ENCODE data around the gene GPR155. TPM values are rescaled to one million over a fixed set of nuclear protein-coding genes. Genes with fewer than 3 reads are reported as not detected.
"Not testable (repeated sequence)": the region's sequence is repeated elsewhere in the genome, so short reads cannot be mapped to it uniquely, and the experiment has no call there.

Gene GPR155
- total RNA-seq, 1 experiment from 2014 or later: 0.42 TPM

- Histone ChIP-seq H3K36me3 (replicated peaks; ENCODE audit: control insufficient read depth, insufficient read depth, low read length) (no peaks in the 10 kb centered on the region; the same call in 1 of the 2 replicates), H3K4me3 (ENCODE audit: insufficient read depth, low read depth, low read length) (no peak overlapping the region), H3K27me3 (ENCODE audit: control insufficient read depth, insufficient read depth, low read length) (no peaks in the 10 kb centered on the region)
- DNase-seq: no peak
These were observed 50.5 kb downstream of the GPR155 start for GRCh38 chr2:174436351-174436750.

GRCh38 chr2:174431902-174432301, 54.9 kb downstream of the GPR155 start:
- no peaks in the 10 kb centered on the region; the same call in 1 of the 2 replicates for H3K36me3 ChIP-seq (replicated peaks; ENCODE audit: control insufficient read depth, insufficient read depth, low read length)
- no peak for DNase-seq
- H3K4me3 ChIP-seq (ENCODE audit: insufficient read depth, low read depth, low read length): no peak overlapping the region
- H3K27me3 ChIP-seq (ENCODE audit: control insufficient read depth, insufficient read depth, low read length): no peaks in the 10 kb centered on the region

GRCh38 chr2:174430066-174430465, 56.8 kb downstream of the GPR155 start:
- Histone ChIP-seq H3K36me3 (replicated peaks; ENCODE audit: control insufficient read depth, insufficient read depth, low read length) (no peaks in the 10 kb centered on the region; the same call in 1 of the 2 replicates), H3K27me3 (ENCODE audit: control insufficient read depth, insufficient read depth, low read length) (no peaks in the 10 kb centered on the region), H3K4me3 (ENCODE audit: insufficient read depth, low read depth, low read length) (no peak overlapping the region)
- no peak for DNase-seq

- H3K27me3 ChIP-seq (ENCODE audit: control insufficient read depth, insufficient read depth, low read length): no peaks in the 10 kb centered on the region
- H3K4me3 ChIP-seq (ENCODE audit: insufficient read depth, low read depth, low read length): no peak overlapping the region
- no peak for DNase-seq
- no peaks in the 10 kb centered on the region for H3K36me3 ChIP-seq (replicated peaks; ENCODE audit: control insufficient read depth, insufficient read depth, low read length)
These were observed 58.6 kb downstream of the GPR155 start for GRCh38 chr2:174428214-174428613.

- no peaks in the 10 kb centered on the region for H3K36me3 ChIP-seq (replicated peaks; ENCODE audit: control insufficient read depth, insufficient read depth, low read length)
- H3K27me3 ChIP-seq (ENCODE audit: control insufficient read depth, insufficient read depth, low read length): no peaks in the 10 kb centered on the region
- no peak for DNase-seq
- no peak overlapping the region for H3K4me3 ChIP-seq (ENCODE audit: insufficient read depth, low read depth, low read length)
These were observed 74.6 kb downstream of the GPR155 start for GRCh38 chr2:174412256-174412655.

- H3K27me3 ChIP-seq (ENCODE audit: control insufficient read depth, insufficient read depth, low read length); H3K36me3 ChIP-seq (replicated peaks; ENCODE audit: control insufficient read depth, insufficient read depth, low read length); DNase-seq: not testable (repeated sequence)
- H3K4me3 ChIP-seq (ENCODE audit: insufficient read depth, low read depth, low read length): peak overlapping the region; percentile 28
These were observed 76.8 kb downstream of the GPR155 start for GRCh38 chr2:174410039-174410438.

- Histone ChIP-seq H3K4me3 (ENCODE audit: insufficient read depth, low read depth, low read length) (no peak overlapping the region), H3K27me3 (ENCODE audit: control insufficient read depth, insufficient read depth, low read length) (no peaks in the 10 kb centered on the region), H3K36me3 (replicated peaks; ENCODE audit: control insufficient read depth, insufficient read depth, low read length) (no peaks in the 10 kb centered on the region)
- no peak for DNase-seq
These were observed 83.2 kb downstream of the GPR155 start for GRCh38 chr2:174403628-174404027.

- H3K27me3 ChIP-seq (ENCODE audit: control insufficient read depth, insufficient read depth, low read length): no peaks in the 10 kb centered on the region
- DNase-seq: no peak
- no peaks in the 10 kb centered on the region for H3K36me3 ChIP-seq (replicated peaks; ENCODE audit: control insufficient read depth, insufficient read depth, low read length)
- no peak overlapping the region for H3K4me3 ChIP-seq (ENCODE audit: insufficient read depth, low read depth, low read length)
These were observed 86.0 kb downstream of the GPR155 start for GRCh38 chr2:174400853-174401252.

- Histone ChIP-seq H3K36me3 (replicated peaks; ENCODE audit: control insufficient read depth, insufficient read depth, low read length) (no peaks in the 10 kb centered on the region), H3K27me3 (ENCODE audit: control insufficient read depth, insufficient read depth, low read length) (no peaks in the 10 kb centered on the region), H3K4me3 (ENCODE audit: insufficient read depth, low read depth, low read length) (no peak overlapping the region)
- DNase-seq: no peak
These were observed 87.7 kb downstream of the GPR155 start for GRCh38 chr2:174399171-174399570.

GRCh38 chr2:174397773-174398172, 89.1 kb downstream of the GPR155 start:
- Histone ChIP-seq H3K27me3 (ENCODE audit: control insufficient read depth, insufficient read depth, low read length) (no peaks in the 10 kb centered on the region), H3K36me3 (replicated peaks; ENCODE audit: control insufficient read depth, insufficient read depth, low read length) (no peaks in the 10 kb centered on the region), H3K4me3 (ENCODE audit: insufficient read depth, low read depth, low read length) (no peak overlapping the region)
- no peak for DNase-seq

GRCh38 chr2:174395969-174396630, 90.7 kb downstream of the GPR155 start:
- peak; percentile 13 for DNase-seq
- Histone ChIP-seq H3K36me3 (replicated peaks; ENCODE audit: control insufficient read depth, insufficient read depth, low read length) (no peaks in the 10 kb centered on the region), H3K4me3 (ENCODE audit: insufficient read depth, low read depth, low read length) (peak overlapping the region; percentile 65), H3K27me3 (ENCODE audit: control insufficient read depth, insufficient read depth, low read length) (no peaks in the 10 kb centered on the region)

GRCh38 chr2:174395284-174395968, 91.4 kb downstream of the GPR155 start, which contains the start of gene SCRN3:
SCRN3 (plus strand) TSS chr2:174395730; CDS start chr2:174398284, 2,554 bp downstream.
- Histone ChIP-seq H3K36me3 (replicated peaks; ENCODE audit: control insufficient read depth, insufficient read depth, low read length) (no peaks in the 10 kb centered on the region), H3K27me3 (ENCODE audit: control insufficient read depth, insufficient read depth, low read length) (no peaks in the 10 kb centered on the region), H3K4me3 (ENCODE audit: insufficient read depth, low read depth, low read length) (peak within 1 kb of the TSS; percentile 65)
- peak; percentile 85 for DNase-seq

- Histone ChIP-seq H3K27me3 (ENCODE audit: control insufficient read depth, insufficient read depth, low read length) (no peaks in the 10 kb centered on the region), H3K4me3 (ENCODE audit: insufficient read depth, low read depth, low read length) (no peak overlapping the region)
- no peak for DNase-seq
These were observed 94.1 kb downstream of the GPR155 start for GRCh38 chr2:174392706-174393105.

GRCh38 chr2:174390303-174390702, 96.5 kb downstream of the GPR155 start:
- not testable (repeated sequence) for DNase-seq; H3K27me3 ChIP-seq (ENCODE audit: control insufficient read depth, insufficient read depth, low read length); H3K4me3 ChIP-seq (ENCODE audit: insufficient read depth, low read depth, low read length); H3K36me3 ChIP-seq (replicated peaks; ENCODE audit: control insufficient read depth, insufficient read depth, low read length)

More at GRCh38 chr2:174392706-174393105, 94.1 kb downstream of the GPR155 start:
- H3K36me3 ChIP-seq (replicated peaks; ENCODE audit: control insufficient read depth, insufficient read depth, low read length): no peaks in the 10 kb centered on the region

GRCh38 chr2:174389542-174389941, 97.3 kb downstream of the GPR155 start:
- no peaks in the 10 kb centered on the region for H3K27me3 ChIP-seq (ENCODE audit: control insufficient read depth, insufficient read depth, low read length)
- no peak overlapping the region for H3K4me3 ChIP-seq (ENCODE audit: insufficient read depth, low read depth, low read length)
- no peak for DNase-seq
- H3K36me3 ChIP-seq (replicated peaks; ENCODE audit: control insufficient read depth, insufficient read depth, low read length): no peaks in the 10 kb centered on the region
